IMR-90 (cell line): ENCODE results near the gene ZNF408. TPM values are rescaled to one million over a fixed set of nuclear protein-coding genes. Genes with fewer than 3 reads are reported as not detected.

Experiments used
- ATAC-seq: fragments of 200-7000 bp; cut with Tn5 transposase; 2 replicates; pipeline ENCODE4 v1.9.1; 2020; ENCODE audit warnings: low read depth, mild to moderate bottlenecking, moderate library complexity
- BruUV-seq: library from RNA; stranded (reverse); fragments of 400-500 nt; replicated peaks from 2 replicates; lab custom pipeline; 2021; lab: Mats Ljungman, UMichigan
- CTCF ChIA-PET: fragments of 300-600 bp; formaldehyde crosslinking; extraction: SDS; loops from one replicate; lab custom pipeline; 2021; ENCODE audit warnings: antibody characterized with exemption; lab: Yijun Ruan, JAX
- POLR2A ChIA-PET: fragments of 300-600 bp; sonication (Branson Sonifier 250); formaldehyde crosslinking; loops from one replicate; lab custom pipeline; 2022; ENCODE audit warnings: antibody characterized with exemption; ENCODE audit not compliant: unreplicated experiment; lab: Charles Lee
- DNase-seq: peaks from one replicate; pipeline ENCODE4 v3.0.0; 2013
- H2AFZ ChIP-seq: replicated peaks from 2 replicates; pipeline ENCODE3; 2013; ENCODE audit warnings: low read length, mild to moderate bottlenecking; ENCODE audit not compliant: poor library complexity
- H2AK5ac ChIP-seq: 2 replicates; pipeline ENCODE4 v1.6.1; 2013; ENCODE audit warnings: low read depth, low read length, inconsistent platforms
- H2AK9ac ChIP-seq: replicated peaks from 2 replicates; pipeline ENCODE3; 2013; ENCODE audit warnings: mild to moderate bottlenecking, low read depth, low read length, moderate library complexity; ENCODE audit not compliant: poor library complexity
- H2BK120ac ChIP-seq: 2 replicates; pipeline ENCODE4 v1.6.1; 2013; ENCODE audit warnings: low read depth, low read length, inconsistent platforms
- H2BK15ac ChIP-seq: 3 replicates; pipeline ENCODE4 v1.6.1; 2013; ENCODE audit warnings: low read depth, low read length, inconsistent platforms
- H2BK20ac ChIP-seq: 2 replicates; pipeline ENCODE4 v1.6.1; 2013; ENCODE audit warnings: low read depth, mild to moderate bottlenecking, inconsistent platforms, low read length, moderate library complexity
- H2BK5ac ChIP-seq: 2 replicates; pipeline ENCODE4 v1.6.1; 2013; ENCODE audit warnings: mild to moderate bottlenecking, low read depth, low read length, inconsistent platforms; ENCODE audit not compliant: poor library complexity, severe bottlenecking
- H3K14ac ChIP-seq: replicated peaks from 2 replicates; pipeline ENCODE4 v1.6.1; 2013; ENCODE audit warnings: low read depth, low read length, inconsistent platforms
- H3K18ac ChIP-seq: 2 replicates; pipeline ENCODE4 v1.6.1; 2013; ENCODE audit warnings: low read depth, low read length, control low read depth
- H3K23ac ChIP-seq: 2 replicates; pipeline ENCODE4 v1.6.1; 2013; ENCODE audit warnings: low read depth, low read length, inconsistent platforms
- H3K27ac ChIP-seq: 2 replicates; pipeline ENCODE4 v1.5.1; 2013; ENCODE audit warnings: mild to moderate bottlenecking, control low read depth, low read length; ENCODE audit not compliant: insufficient read depth
- H3K27me3 ChIP-seq: 2 replicates; pipeline ENCODE4 v1.6.1; 2013; ENCODE audit warnings: low read length; ENCODE audit not compliant: control insufficient read depth, insufficient read depth
- H3K36me3 ChIP-seq: 2 replicates; pipeline ENCODE4 v1.6.1; 2013; ENCODE audit warnings: low read length, mixed read lengths; ENCODE audit not compliant: control insufficient read depth, insufficient read depth
- H3K4ac ChIP-seq: 2 replicates; pipeline ENCODE4 v1.6.1; 2013; ENCODE audit warnings: low read depth, low read length, inconsistent platforms
- H3K4me1 ChIP-seq: 2 replicates; pipeline ENCODE4 v1.6.1; 2013; ENCODE audit warnings: low read length, mixed read lengths; ENCODE audit not compliant: control insufficient read depth, insufficient read depth
- H3K4me2 ChIP-seq: 2 replicates; pipeline ENCODE4 v1.6.1; 2013; ENCODE audit warnings: low read depth, mild to moderate bottlenecking, control low read depth, low read length, moderate library complexity
- H3K4me3 ChIP-seq: 2 replicates; pipeline ENCODE4 v1.5.1; 2013; ENCODE audit warnings: low read depth, mild to moderate bottlenecking, control low read depth, low read length, moderate library complexity; ENCODE audit not compliant: insufficient read depth
- H3K56ac ChIP-seq: 2 replicates; pipeline ENCODE4 v1.6.1; 2013; ENCODE audit warnings: low read length, inconsistent platforms; ENCODE audit not compliant: insufficient read depth; ENCODE audit errors: extremely low read depth
- H3K79me1 ChIP-seq, 2 experiments: 2 replicates each; pipeline ENCODE4 v1.6.1; 2013; ENCODE audit warnings: low read length in 2 of 2, inconsistent platforms in 1 of 2, low read depth in 1 of 2
- H3K9ac ChIP-seq: 2 replicates; pipeline ENCODE4 v1.6.1; 2013; ENCODE audit warnings: low read depth, low read length, control low read depth
- H3K9me1 ChIP-seq: 2 replicates; pipeline ENCODE4 v1.6.1; 2013; ENCODE audit warnings: low read length, inconsistent platforms; ENCODE audit not compliant: insufficient read depth
- H3K9me3 ChIP-seq: 2 replicates; pipeline ENCODE4 v1.6.1; 2013; ENCODE audit warnings: low read length; ENCODE audit not compliant: control insufficient read depth, insufficient read depth
- H4K20me1 ChIP-seq: 2 replicates; pipeline ENCODE4 v1.6.1; 2013; ENCODE audit warnings: low read length, inconsistent platforms; ENCODE audit not compliant: insufficient read depth
- H4K5ac ChIP-seq: 2 replicates; pipeline ENCODE4 v1.6.1; 2013; ENCODE audit warnings: mild to moderate bottlenecking, low read depth, low read length, control low read depth
- H4K8ac ChIP-seq, 2 experiments: 2 replicates each; pipeline ENCODE4 v1.6.1; 2013; ENCODE audit warnings: low read depth in 2 of 2, low read length in 2 of 2, control low read depth in 1 of 2, inconsistent platforms in 1 of 2
- H4K91ac ChIP-seq: 2 replicates; pipeline ENCODE4 v1.6.1; 2013; ENCODE audit warnings: low read depth, low read length, inconsistent platforms; ENCODE audit not compliant: insufficient read depth
- MAZ ChIP-seq: IDR thresholded peaks from 2 replicates; pipeline ENCODE4 v1.6.1; 2012; ENCODE audit warnings: low read depth, mild to moderate bottlenecking, low read length, improper control_type of control experiment, moderate library complexity, borderline replicate concordance
- RAD21 ChIP-seq: IDR thresholded peaks from 2 replicates; pipeline ENCODE4 v1.6.1; 2012; ENCODE audit warnings: low read length, improper control_type of control experiment
- WGBS, 2 experiments: methylation state at CpG; one replicate each; pipeline versions ENCODE4 v1.1.5 to v1.1.7; 2013; ENCODE audit warnings: missing lambda C conversion rate in 2 of 2; ENCODE audit not compliant: insufficient read length in 1 of 2; ENCODE audit errors: extremely low coverage in 2 of 2; 5-methylcytosine and 5-hydroxymethylcytosine counted together
- dilution Hi-C: fragments of 300-500 bp; cut with HindIII; formaldehyde crosslinking; loops from one replicate; pipeline ENCODE4 v1.14.3; 2018; ENCODE audit warnings: low sequenced_read_pairs; ENCODE audit not compliant: unreplicated experiment
- in situ Hi-C: fragments of 300-500 bp; cut with MboI; formaldehyde crosslinking; loops from 3 replicates; pipeline ENCODE4 v1.14.3; 2019; ENCODE audit warnings: low sequenced_read_pairs, inconsistent platforms, mixed read lengths
- intact Hi-C: fragments of 100-400 bp; cut with micrococcal nuclease; formaldehyde crosslinking; loops from 2 replicates; pipeline ENCODE4 v1.10.0; 2022
- polyA plus RNA-seq, 3 experiments: library from polyadenylated mRNA; depleted of rRNA; stranded (reverse); fragments of >200 nt; gene quantifications; 2 replicates each; pipeline ENCODE4 v1.2.3, GENCODE V29; 2012; ENCODE audit warnings: low replicate concordance in 1 of 3
- total RNA-seq: library from RNA; depleted of rRNA; stranded (reverse); fragments of >200 nt; gene quantifications from 2 replicates; pipeline ENCODE4 v1.2.3, GENCODE V29; 2012
- TF ChIP-seq, protein P1 (sequence below): fragments of 150-350 bp; IDR thresholded peaks from 2 replicates; pipeline ENCODE4 v1.6.1; 2017; ENCODE audit warnings: mild to moderate bottlenecking, antibody characterized with exemption, low read length, low read depth

ZNF408 gene
- total and polyA plus RNA-seq, 2 of the 4 experiments (the other 2 are of a cell fraction): 9.5 to 11.1 TPM

DNA sequence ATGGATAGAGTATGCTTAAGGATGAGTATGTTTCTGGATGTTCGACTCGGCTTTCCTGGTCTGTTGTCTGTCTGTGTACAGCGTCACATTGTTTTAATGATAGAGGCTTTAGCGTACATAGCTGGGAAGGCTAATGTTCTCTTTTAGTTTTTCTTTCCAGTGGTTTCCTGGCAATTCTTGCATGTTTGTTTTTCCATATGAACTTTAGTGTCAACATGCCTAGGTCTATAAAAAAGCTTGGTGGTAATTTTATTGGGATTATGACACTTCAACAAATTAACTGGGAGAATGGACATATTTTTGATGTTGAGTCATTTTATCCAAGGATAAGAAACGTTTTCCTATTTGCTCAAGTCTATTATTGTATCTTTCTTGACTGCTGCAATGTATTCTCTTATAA lies 35.8 kb downstream of the ZNF408 start:
- POLR2A ChIA-PET: no interaction called here
- H3K79me1 ChIP-seq: no peaks in the 10 kb centered on the region
- H2AFZ ChIP-seq: no peak overlapping the region
- intact Hi-C loops (no loop called here), dilution Hi-C loops (no loop called here), in situ Hi-C loops (no loop called here)
- no peak overlapping the region for H3K4ac ChIP-seq
- H2BK15ac ChIP-seq: no peak overlapping the region
- no peaks in the 10 kb centered on the region for H3K4me1 ChIP-seq
- H3K18ac ChIP-seq: no peak overlapping the region
- no peak overlapping the region for H3K56ac ChIP-seq
- H2BK20ac ChIP-seq: no peak overlapping the region
- H2AK5ac ChIP-seq: no peak overlapping the region
- no peak overlapping the region for H3K14ac ChIP-seq
- 100% methylated on average over 1 of the region's 5 CpGs; no CpG with 5 or more reads in 1 of the 2 experiments for WGBS, 2 experiments
- peaks cover 6% of the 10 kb centered on the region for H3K36me3 ChIP-seq
- no peak overlapping the region for H4K8ac ChIP-seq
- no peak overlapping the region for H2BK120ac ChIP-seq
- H3K9ac ChIP-seq: no peak overlapping the region
- H4K20me1 ChIP-seq: no peaks in the 10 kb centered on the region
- H4K91ac ChIP-seq: no peak overlapping the region
- H2BK5ac ChIP-seq: no peak overlapping the region
- no peak for DNase-seq
- no peak overlapping the region for H3K4me2 ChIP-seq
- BruUV-seq: no TSS peak
- H2AK9ac ChIP-seq: no peak overlapping the region
- no peaks in the 10 kb centered on the region for H3K9me1 ChIP-seq
- no peaks in the 10 kb centered on the region for H3K27me3 ChIP-seq
- CTCF ChIA-PET: no interaction called here
- no peak overlapping the region for H3K4me3 ChIP-seq
- H3K23ac ChIP-seq: no peak overlapping the region
- H3K27ac ChIP-seq: no peak overlapping the region
- TF ChIP-seq, protein P1, sequence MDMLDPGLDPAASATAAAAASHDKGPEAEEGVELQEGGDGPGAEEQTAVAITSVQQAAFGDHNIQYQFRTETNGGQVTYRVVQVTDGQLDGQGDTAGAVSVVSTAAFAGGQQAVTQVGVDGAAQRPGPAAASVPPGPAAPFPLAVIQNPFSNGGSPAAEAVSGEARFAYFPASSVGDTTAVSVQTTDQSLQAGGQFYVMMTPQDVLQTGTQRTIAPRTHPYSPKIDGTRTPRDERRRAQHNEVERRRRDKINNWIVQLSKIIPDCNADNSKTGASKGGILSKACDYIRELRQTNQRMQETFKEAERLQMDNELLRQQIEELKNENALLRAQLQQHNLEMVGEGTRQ: no peak
- no peak for TF ChIP-seq RAD21
- TF ChIP-seq MAZ: no peak
- H4K5ac ChIP-seq: no peak overlapping the region
- ATAC-seq: no peak
- no peaks in the 10 kb centered on the region for H3K9me3 ChIP-seq
